ENCODE measurements around the gene CAMK1D.
A peak's percentile ranks its signal among the peaks of the same experiment; 100 is the strongest.

CAMK1D gene

DNA sequence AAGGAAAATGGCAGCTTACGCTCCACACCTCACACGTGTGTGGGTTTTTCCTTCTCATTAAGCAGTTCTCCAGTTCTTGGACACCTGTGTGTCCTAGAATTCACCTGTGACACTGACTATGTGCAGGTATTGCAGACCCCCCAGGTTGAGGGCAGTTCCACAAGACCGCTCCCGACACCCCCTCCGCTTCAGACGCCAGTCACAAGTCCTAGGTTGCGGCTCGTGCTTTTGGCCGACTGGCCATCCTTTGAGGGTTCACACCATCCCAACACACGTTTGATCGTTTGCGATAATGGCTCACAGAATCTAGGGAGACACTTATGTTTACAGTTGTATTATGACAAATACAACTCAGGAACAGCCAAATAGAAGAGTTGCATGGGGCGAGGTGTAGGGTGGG lies 44.5 kb downstream of the CAMK1D start:
- Mint-ChIP-seq H3K36me3 (ENCODE audit: low read depth) (peaks cover under 1% of the 10 kb centered on the region), H3K27ac (no peak overlapping the region), H3K4me1 (peaks cover 35% of the 10 kb centered on the region), H3K27me3 (no peaks in the 10 kb centered on the region), H3K4me3 (no peak overlapping the region), H3K9me3 (no peaks in the 10 kb centered on the region)
- DNase-seq, result no peak
- no peak for ATAC-seq

DNA sequence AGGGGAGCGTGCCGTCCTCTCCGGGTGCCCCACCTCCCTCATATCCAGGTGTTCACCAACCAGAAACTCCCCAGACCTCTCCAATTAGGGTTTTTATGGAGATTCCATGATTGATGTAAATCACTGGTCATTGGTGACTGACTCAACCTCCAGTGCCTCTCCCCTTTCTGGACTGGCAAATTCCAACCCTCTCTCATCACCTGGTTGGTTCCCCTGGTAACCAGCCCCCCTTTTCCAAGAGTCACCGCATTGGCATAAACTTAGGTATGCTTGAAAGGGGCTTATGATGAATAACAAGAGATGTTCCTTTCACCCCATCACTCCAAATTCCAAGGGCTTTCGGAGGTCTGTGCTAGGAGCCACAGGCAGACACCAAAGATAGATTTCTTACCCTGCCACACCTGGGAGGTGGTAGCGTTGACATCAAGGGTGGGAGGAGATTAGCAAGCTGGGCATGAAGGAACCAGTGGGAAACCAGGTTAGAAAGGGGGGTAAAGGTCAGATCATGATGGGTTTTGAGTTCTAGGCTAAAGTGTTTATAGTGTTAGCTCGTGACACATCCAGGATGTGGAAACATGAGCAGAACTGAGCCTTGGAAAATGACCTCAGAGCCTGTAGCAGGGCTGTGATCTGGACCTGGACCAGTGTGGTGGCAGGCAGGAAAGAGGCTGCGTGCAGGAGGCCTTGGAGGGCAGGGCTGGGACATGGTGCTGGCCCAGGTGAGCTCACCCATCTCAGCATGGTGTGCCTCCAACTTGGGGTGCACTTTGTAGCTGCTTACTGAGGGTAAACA lies 45.1 kb downstream of the CAMK1D start:
- ATAC-seq (peak; percentile 74), DNase-seq (no peak)
- Mint-ChIP-seq H3K27me3 (no peaks in the 10 kb centered on the region), H3K27ac (no peak overlapping the region), H3K4me1 (peaks cover 33% of the 10 kb centered on the region), H3K36me3 (ENCODE audit: low read depth) (peaks cover 2% of the 10 kb centered on the region), H3K9me3 (no peaks in the 10 kb centered on the region), H3K4me3 (no peak overlapping the region)

DNA sequence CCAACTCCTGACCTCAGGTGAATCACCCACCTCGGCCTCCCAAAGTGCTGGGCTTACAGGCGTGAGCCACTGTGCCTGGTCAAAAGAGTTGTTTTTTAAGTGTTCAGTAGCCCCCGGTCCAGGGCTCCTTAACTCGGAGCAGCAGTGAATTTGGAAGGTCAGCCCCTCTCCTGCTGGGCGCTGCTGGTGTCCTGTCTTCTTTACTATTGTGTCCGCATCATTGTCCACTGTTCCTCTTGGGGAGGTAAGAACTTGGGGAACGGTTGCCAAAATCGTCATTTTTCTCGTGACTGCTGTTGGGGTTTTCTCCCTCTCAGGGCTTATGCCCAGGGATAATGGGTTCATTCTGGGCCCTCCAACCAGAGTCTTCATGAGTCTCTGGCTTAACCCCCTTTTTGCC lies 46.7 kb downstream of the CAMK1D start:
- H3K4me1 Mint-ChIP-seq, result peaks cover 17% of the 10 kb centered on the region
- H3K9me3 Mint-ChIP-seq, result no peaks in the 10 kb centered on the region
- H3K27me3 Mint-ChIP-seq, result no peaks in the 10 kb centered on the region
- H3K36me3 Mint-ChIP-seq (ENCODE audit: low read depth), result peaks cover 2% of the 10 kb centered on the region
- no peak overlapping the region for H3K27ac Mint-ChIP-seq
- ATAC-seq, result no peak
- no peak overlapping the region for H3K4me3 Mint-ChIP-seq
- DNase-seq, result no peak

DNA sequence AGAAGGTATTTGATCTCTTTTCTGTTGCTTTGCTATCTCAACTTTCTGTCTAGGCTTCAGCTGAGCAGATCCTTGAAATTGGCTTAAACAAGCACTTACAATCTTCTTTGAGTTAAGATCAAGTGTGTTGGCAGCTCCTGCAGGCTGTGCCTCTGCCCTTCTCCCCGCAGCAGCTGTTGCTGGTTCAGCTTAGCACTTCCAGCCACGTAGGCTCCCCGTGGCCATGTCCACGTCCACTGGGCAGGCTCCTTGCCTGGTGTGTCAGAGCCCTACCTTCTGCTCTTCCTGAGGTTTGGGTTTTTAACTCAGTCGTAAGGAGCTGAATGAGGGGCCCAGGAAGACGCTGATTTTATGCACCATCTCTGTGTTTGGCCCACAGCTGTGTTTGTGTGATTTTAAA lies 47.2 kb downstream of the CAMK1D start:
- DNase-seq, result no peak
- H3K36me3 Mint-ChIP-seq (ENCODE audit: low read depth), result peaks cover 2% of the 10 kb centered on the region
- no peak overlapping the region for H3K4me3 Mint-ChIP-seq
- H3K27me3 Mint-ChIP-seq, result no peaks in the 10 kb centered on the region
- no peak overlapping the region for H3K27ac Mint-ChIP-seq
- peaks cover 14% of the 10 kb centered on the region for H3K4me1 Mint-ChIP-seq
- H3K9me3 Mint-ChIP-seq, result no peaks in the 10 kb centered on the region
- no peak for ATAC-seq

DNA sequence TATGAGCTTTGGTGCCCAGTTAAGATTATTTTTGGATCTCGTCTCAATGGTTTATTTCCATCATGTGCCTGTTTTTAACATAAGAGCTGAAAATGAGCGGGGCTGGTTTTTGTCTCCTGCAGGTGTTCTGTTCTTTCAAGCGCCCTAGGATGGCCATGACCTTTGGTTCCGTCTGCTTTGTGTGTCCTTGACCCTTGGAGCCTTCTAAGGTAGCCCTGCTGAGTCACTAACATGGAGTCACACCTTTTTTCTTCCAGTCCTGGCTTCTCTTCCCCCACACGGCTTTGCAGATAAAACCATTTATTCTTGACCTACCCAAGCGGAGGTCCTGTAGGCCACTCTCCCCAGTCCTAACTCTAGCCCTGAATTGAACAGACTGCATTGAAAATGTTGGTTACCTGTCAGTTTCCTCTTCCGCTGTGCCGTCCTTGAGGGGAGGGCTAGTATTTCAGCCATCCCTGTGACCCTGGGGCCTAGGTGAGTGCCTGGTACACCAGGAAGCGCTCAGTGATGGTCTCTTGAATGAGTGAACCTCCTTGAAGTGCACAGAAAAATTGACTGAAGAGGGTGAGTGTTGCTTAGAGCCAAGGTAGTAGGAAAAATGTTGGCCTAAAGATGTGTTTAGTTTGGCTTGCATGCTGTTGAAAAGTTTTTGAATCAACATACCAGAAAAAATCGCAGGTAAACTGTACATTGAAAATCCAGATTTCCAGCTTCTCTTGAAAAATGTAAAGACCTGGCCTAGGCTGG lies 48.0 kb downstream of the CAMK1D start:
- Mint-ChIP-seq H3K9me3 (no peaks in the 10 kb centered on the region), H3K27me3 (no peaks in the 10 kb centered on the region), H3K36me3 (ENCODE audit: low read depth) (peaks cover 2% of the 10 kb centered on the region), H3K27ac (no peak overlapping the region), H3K4me1 (peaks cover 16% of the 10 kb centered on the region), H3K4me3 (no peak overlapping the region)
- DNase-seq (no peak), ATAC-seq (no peak)

DNA sequence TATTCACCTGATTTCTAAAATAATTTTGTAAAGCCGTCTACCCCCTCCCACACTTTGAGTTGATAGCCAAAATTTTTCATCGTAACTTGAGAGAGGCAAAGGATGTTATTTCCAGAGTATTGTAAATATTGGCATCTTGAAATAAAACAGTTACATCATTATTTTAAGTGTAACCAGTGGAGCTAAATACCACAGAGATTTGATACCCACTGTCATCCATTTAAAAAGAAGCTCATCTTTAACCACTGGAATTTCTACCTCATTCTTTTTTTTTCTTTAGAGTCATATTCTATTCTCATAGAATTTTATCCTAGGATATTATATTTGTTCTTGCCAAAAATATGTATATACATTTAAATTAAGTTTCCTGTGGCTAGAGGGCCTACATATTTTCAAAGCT lies 48.6 kb downstream of the CAMK1D start:
- Mint-ChIP-seq H3K9me3 (no peaks in the 10 kb centered on the region), H3K27me3 (no peaks in the 10 kb centered on the region), H3K4me3 (no peak overlapping the region), H3K27ac (no peak overlapping the region), H3K36me3 (ENCODE audit: low read depth) (peaks cover 2% of the 10 kb centered on the region), H3K4me1 (peaks cover 20% of the 10 kb centered on the region)
- DNase-seq (no peak), ATAC-seq (no peak)

DNA sequence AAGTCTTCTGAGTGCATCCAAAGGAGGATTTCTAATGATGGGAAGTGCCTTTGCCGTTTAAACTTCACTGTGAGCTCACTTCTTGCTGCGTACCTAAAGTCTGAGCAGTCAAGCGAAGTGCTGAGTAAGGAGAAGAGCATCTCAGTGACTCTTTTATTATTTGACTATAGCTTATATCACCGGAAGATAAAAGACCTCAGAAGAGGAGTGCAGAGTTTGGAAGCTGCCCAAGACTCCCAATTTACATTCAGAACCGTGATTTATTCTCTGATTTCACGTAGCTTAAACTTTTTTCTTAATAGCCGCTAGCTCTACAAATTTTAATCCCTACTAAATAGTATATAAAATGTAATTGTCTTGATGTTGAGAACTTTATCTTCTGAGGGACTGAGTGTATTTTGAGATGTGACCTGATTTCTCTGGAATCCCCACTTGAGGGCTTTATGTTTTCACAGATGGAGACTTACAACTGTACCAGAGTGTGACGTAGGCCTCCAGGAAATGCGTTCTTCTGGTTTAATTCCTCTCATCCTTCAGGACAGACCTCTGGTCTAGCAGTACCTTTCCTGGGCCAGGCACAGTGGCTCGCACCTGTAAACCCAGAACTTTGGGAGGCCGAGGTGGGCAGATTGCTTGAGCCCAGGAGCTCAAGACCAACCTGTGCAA lies 51.1 kb downstream of the CAMK1D start:
- H3K4me3 Mint-ChIP-seq, result no peak overlapping the region
- no peak for ATAC-seq
- no peaks in the 10 kb centered on the region for H3K27me3 Mint-ChIP-seq
- no peak for DNase-seq
- H3K27ac Mint-ChIP-seq, result no peak overlapping the region
- H3K4me1 Mint-ChIP-seq, result peaks cover 24% of the 10 kb centered on the region
- peaks cover 2% of the 10 kb centered on the region for H3K36me3 Mint-ChIP-seq (ENCODE audit: low read depth)
- no peaks in the 10 kb centered on the region for H3K9me3 Mint-ChIP-seq

DNA sequence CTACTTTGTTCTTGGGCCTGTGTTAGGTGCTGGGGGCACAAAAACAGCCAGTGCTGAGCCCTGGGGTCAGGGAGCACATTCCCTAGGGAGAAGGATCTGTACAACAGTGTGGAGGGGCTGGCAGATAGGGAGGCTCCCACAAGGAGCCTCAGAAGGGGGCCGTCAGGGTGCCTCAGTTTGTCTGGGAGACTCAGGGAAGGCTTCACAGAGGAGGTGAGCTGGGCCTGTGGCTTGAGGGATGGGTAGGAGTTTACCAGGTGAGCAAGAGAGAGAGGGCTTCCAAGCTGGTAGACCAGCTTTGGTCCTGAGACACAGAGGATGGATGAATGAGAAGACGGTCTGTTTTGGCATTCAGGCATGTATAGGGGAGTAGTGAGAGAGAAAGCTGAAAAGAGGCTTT lies 52.1 kb downstream of the CAMK1D start:
- Mint-ChIP-seq H3K4me1 (peaks cover 32% of the 10 kb centered on the region), H3K9me3 (no peaks in the 10 kb centered on the region), H3K27me3 (no peaks in the 10 kb centered on the region), H3K4me3 (no peak overlapping the region), H3K36me3 (ENCODE audit: low read depth) (peaks cover 8% of the 10 kb centered on the region), H3K27ac (no peak overlapping the region)
- ATAC-seq (no peak), DNase-seq (no peak)

DNA sequence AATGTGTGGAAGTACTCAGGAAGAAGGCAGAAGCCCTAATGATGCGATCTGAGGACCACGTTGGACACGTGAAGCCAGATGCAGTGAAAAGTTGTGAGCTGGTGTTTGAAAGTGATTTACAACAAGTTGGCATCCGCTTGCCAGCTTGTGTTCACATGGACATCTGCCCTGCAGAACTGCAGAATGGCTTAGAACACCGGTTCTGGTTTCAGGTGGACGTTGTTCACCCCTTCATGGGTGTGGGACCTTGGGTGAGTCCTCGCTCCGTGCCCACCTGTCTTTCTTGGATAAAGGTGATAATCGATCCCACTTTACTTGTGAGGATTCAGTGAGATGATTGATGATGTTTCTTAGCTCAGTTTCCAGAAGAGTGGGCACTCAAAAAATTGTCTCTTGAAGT lies 53.8 kb downstream of the CAMK1D start:
- H3K36me3 Mint-ChIP-seq (ENCODE audit: low read depth), result peaks cover 14% of the 10 kb centered on the region
- H3K4me1 Mint-ChIP-seq, result peaks cover 42% of the 10 kb centered on the region
- no peak overlapping the region for H3K27ac Mint-ChIP-seq
- no peak for ATAC-seq
- DNase-seq, result no peak
- no peaks in the 10 kb centered on the region for H3K9me3 Mint-ChIP-seq
- H3K27me3 Mint-ChIP-seq, result no peaks in the 10 kb centered on the region
- no peak overlapping the region for H3K4me3 Mint-ChIP-seq

DNA sequence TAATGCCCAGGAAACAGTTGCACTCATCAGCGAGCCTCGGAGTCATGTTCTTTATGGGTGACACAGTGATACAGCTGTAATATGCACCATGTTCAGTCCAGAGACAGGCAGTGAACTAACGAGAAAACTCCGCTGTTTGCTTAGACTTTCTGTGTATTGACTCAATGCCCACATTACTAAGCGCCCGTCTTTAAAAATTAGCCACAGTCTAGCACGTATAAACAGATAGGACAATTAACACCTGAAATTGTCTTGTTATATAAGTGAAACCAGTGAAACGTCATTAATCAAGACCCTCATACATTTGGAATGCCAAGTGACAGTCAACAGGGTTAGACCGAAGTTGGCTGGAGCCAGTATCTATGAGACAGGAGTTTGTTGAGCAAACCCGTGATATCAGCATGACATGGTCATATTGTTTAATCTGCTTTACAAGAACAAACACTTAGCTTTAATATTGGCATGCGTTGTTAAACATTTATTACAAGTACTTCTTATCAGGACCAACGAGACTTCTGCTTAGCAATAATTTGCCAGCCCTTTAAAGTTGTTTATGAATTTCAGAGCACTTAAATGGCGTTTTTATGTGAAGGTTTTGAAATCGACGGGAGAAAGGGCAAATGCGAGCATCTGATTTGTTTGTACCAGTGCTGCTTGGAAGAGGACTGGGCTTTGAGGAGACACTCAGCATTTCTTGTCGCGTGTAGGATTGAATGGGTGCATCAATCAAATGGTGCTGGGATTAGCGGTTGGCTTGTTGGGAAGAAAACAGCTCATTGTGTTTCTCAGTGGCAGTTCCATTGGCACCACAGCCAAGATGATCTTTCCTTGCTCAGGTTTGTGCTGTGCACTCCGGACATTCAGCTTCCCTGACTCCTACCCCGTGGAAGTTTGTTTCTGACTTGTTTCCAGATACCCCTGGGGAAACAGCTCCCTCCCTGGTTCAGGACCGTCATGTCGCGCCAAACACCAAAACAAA lies 56.3 kb downstream of the CAMK1D start:
- H3K9me3 Mint-ChIP-seq, result no peaks in the 10 kb centered on the region
- no peak overlapping the region for H3K4me3 Mint-ChIP-seq
- DNase-seq (no peak), ATAC-seq (no peak)
- peaks cover 59% of the 10 kb centered on the region for H3K4me1 Mint-ChIP-seq
- H3K27ac Mint-ChIP-seq, result peak overlapping the region; percentile 78
- peaks cover 18% of the 10 kb centered on the region for H3K36me3 Mint-ChIP-seq (ENCODE audit: low read depth)
- H3K27me3 Mint-ChIP-seq, result no peaks in the 10 kb centered on the region

DNA sequence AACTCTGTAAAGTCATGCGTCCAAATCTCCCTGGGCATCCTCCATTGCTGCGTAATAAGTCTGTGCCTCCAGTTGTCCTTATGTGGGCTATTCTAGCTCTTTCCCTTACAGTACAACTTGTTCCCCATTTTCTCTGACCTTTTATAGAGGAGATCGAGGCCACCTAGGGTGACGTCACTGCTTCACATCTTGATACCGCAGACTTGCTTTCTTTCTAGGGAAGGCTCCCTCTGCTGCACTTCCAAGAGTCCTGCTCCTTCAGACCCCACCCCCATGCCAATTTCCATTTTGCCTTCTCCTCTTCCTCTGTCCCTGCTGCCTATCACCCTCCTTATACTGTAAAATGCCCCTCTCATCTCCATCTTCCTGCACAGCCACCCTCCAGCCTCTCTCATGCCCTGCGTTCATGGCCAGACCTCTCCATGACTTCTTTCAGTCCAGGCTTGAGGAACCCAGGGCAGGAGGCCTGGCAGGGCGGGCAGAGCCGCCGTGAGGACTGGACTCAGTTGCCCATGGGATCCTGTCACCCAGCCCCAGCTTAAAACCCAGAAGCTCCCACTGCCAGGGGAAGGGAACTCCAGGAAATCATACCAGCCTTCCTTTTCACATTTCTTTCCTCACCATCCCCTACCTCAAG lies 57.5 kb downstream of the CAMK1D start:
- ATAC-seq (no peak), DNase-seq (no peak)
- no peaks in the 10 kb centered on the region for H3K9me3 Mint-ChIP-seq
- no peak overlapping the region for H3K27ac Mint-ChIP-seq
- peaks cover 18% of the 10 kb centered on the region for H3K36me3 Mint-ChIP-seq (ENCODE audit: low read depth)
- peaks cover 67% of the 10 kb centered on the region for H3K4me1 Mint-ChIP-seq
- H3K27me3 Mint-ChIP-seq, result no peaks in the 10 kb centered on the region
- H3K4me3 Mint-ChIP-seq, result no peak overlapping the region

DNA sequence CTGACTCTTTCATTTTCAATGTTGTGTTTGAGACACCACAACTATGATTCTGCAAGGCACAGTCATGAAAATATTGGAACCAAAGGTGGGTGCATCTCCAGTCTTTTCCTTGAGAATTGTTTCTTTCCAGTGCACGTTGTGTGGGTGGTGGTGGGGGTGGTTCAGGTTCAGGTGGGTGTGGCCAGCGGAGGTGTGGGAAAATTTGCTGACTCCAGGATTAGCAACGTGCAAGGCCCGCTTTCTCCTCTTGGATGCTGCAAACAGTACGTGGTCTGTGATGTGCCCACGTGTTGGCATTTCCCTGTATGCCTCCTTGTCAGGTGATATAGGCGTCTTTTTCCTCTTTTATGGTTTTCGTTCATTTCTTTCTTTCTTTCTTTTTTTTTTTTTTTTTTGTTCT lies 59.1 kb downstream of the CAMK1D start:
- Mint-ChIP-seq H3K27ac (no peak overlapping the region), H3K9me3 (peaks cover 4% of the 10 kb centered on the region), H3K4me3 (no peak overlapping the region), H3K27me3 (no peaks in the 10 kb centered on the region), H3K36me3 (ENCODE audit: low read depth) (peaks cover 20% of the 10 kb centered on the region), H3K4me1 (peaks cover 71% of the 10 kb centered on the region)
- ATAC-seq (no peak), DNase-seq (no peak)

DNA sequence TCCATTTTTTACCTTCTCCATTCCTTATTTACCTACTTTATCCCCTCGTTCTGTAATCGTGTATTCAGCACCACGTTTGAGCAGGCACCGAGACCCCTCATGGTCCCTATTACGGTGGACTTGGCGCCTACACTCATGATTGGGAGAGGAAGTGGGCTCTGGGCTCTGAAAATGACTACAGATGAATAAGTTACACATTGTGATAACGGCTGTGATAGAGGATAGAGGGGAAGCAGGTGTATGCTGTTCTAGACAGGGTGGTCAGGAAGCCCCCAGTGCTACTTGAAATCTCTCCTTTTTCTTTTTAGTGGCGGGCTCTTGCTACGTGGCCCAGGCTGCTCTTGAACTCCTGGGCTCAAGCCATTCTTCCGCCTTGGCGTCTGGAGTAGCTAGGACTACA lies 59.8 kb downstream of the CAMK1D start:
- no peaks in the 10 kb centered on the region for H3K27me3 Mint-ChIP-seq
- no peak for ATAC-seq
- peaks cover 20% of the 10 kb centered on the region for H3K36me3 Mint-ChIP-seq (ENCODE audit: low read depth)
- H3K27ac Mint-ChIP-seq, result no peak overlapping the region
- peaks cover 70% of the 10 kb centered on the region for H3K4me1 Mint-ChIP-seq
- no peak overlapping the region for H3K4me3 Mint-ChIP-seq
- H3K9me3 Mint-ChIP-seq, result peaks cover 5% of the 10 kb centered on the region
- no peak for DNase-seq

DNA sequence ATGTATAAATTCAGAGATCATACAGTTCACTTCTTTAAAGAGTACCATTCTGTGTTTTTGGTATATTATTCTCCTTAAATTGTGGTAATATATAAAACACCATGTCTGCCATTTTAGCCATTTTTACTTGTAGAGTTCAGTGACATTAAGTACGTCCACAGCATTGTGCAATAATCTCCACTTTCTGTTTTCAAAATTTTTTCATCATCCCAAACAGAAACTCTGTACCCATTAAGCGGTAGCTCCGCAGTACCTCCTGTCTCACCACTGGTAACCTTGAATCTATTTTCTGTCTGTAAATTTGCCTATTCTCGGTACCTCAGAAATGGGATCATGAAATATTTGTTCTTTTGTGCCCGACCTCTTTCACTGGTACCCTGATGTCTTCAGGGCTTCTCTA lies 60.3 kb downstream of the CAMK1D start:
- ATAC-seq, result no peak
- Mint-ChIP-seq H3K4me1 (peaks cover 68% of the 10 kb centered on the region), H3K9me3 (peaks cover 5% of the 10 kb centered on the region), H3K27ac (no peak overlapping the region), H3K36me3 (ENCODE audit: low read depth) (peaks cover 20% of the 10 kb centered on the region), H3K27me3 (no peaks in the 10 kb centered on the region), H3K4me3 (no peak overlapping the region)
- DNase-seq, result no peak

Data from activated naive CD8-positive, alpha-beta T cell treated with anti-CD3 and anti-CD28 coated beads, Interleukin-2, amount 50 U/mL, for 24 hours (primary cell).